GM21723 (cell line): ENCODE data around the gene SUPT5H.

ENCODE experiments used
- ATAC-seq: cut with Tn5 transposase; IDR thresholded peaks from one replicate; pipeline ENCODE4 v1.9.1; 2021; ENCODE audit warnings: mild to moderate bottlenecking, moderate library complexity; ENCODE audit not compliant: unreplicated experiment

Gene SUPT5H

GRCh38 chr19:39409208-39410016 lies 36.0 kb upstream of the SUPT5H start:
- ATAC-seq, result no peak

GRCh38 chr19:39410017-39410830 lies 35.2 kb upstream of the SUPT5H start:
- ATAC-seq, result no peak

GRCh38 chr19:39410831-39411080 lies 34.6 kb upstream of the SUPT5H start:
- no peak for ATAC-seq

- ATAC-seq, result no peak
These were observed 34.1 kb upstream of the SUPT5H start for GRCh38 chr19:39411081-39411831.

GRCh38 chr19:39411832-39412099 lies 33.6 kb upstream of the SUPT5H start:
- peak; percentile 30 for ATAC-seq

GRCh38 chr19:39412100-39412866 lies 33.1 kb upstream of the SUPT5H start, which contains the start of gene PLEKHG2:
TSS of gene PLEKHG2 (plus strand) at chr19:39412669. CDS start at chr19:39414087, 1,418 bp downstream.
- peak; percentile 44 for ATAC-seq

GRCh38 chr19:39412867-39413271 lies 32.5 kb upstream of the SUPT5H start:
- ATAC-seq, result no peak

- no peak for ATAC-seq
These were observed 32.0 kb upstream of the SUPT5H start for GRCh38 chr19:39413272-39413910.

- no peak for ATAC-seq
These were observed 31.3 kb upstream of the SUPT5H start for GRCh38 chr19:39413911-39414608.

GRCh38 chr19:39415111-39416046 lies 30.0 kb upstream of the SUPT5H start:
- ATAC-seq, result no peak

GRCh38 chr19:39416152-39417120 lies 28.9 kb upstream of the SUPT5H start:
- no peak for ATAC-seq

GRCh38 chr19:39417463-39418181 lies 27.8 kb upstream of the SUPT5H start:
- no peak for ATAC-seq

- no peak for ATAC-seq
These were observed 26.4 kb upstream of the SUPT5H start for GRCh38 chr19:39419003-39419402.

GRCh38 chr19:39420769-39421168 lies 24.6 kb upstream of the SUPT5H start:
- ATAC-seq, result no peak

- ATAC-seq, result no peak
These were observed 23.4 kb upstream of the SUPT5H start for GRCh38 chr19:39422020-39422419.

- no peak for ATAC-seq
These were observed 21.9 kb upstream of the SUPT5H start for GRCh38 chr19:39423258-39424086.
